ENCODE data around the gene SPATS2. TPM values are rescaled to one million over a fixed set of nuclear protein-coding genes. Genes with fewer than 3 reads are reported as not detected.

The SPATS2 gene
- total and polyA plus RNA-seq, 10 of the 15 experiments (the other 5 are each of a cell fraction or from before 2014, with no cell fraction given): 9.0 to 54.2 (median 27.5) TPM

DNA sequence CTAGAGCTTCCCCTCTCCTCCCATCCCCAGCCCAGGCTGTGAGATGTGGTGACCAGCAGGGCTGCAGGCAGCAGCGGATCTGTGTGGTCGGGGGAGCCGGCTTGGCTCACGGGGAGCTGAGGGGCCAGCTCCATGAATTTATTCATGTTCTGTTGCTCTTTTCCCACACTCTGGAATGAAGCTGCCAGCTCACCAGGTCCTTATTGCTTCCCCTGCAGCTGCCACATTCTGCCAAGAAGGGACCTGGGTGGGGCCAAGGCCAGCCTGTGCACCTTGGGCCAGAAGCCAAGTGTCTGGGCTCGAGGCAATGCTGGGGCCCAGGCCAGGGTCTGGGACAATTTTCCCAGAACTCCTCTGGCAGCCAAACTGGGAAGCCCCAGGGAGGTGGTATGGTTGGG, 27.8 kb upstream of the SPATS2 start (continued):
- TF ChIP-seq, protein P1, sequence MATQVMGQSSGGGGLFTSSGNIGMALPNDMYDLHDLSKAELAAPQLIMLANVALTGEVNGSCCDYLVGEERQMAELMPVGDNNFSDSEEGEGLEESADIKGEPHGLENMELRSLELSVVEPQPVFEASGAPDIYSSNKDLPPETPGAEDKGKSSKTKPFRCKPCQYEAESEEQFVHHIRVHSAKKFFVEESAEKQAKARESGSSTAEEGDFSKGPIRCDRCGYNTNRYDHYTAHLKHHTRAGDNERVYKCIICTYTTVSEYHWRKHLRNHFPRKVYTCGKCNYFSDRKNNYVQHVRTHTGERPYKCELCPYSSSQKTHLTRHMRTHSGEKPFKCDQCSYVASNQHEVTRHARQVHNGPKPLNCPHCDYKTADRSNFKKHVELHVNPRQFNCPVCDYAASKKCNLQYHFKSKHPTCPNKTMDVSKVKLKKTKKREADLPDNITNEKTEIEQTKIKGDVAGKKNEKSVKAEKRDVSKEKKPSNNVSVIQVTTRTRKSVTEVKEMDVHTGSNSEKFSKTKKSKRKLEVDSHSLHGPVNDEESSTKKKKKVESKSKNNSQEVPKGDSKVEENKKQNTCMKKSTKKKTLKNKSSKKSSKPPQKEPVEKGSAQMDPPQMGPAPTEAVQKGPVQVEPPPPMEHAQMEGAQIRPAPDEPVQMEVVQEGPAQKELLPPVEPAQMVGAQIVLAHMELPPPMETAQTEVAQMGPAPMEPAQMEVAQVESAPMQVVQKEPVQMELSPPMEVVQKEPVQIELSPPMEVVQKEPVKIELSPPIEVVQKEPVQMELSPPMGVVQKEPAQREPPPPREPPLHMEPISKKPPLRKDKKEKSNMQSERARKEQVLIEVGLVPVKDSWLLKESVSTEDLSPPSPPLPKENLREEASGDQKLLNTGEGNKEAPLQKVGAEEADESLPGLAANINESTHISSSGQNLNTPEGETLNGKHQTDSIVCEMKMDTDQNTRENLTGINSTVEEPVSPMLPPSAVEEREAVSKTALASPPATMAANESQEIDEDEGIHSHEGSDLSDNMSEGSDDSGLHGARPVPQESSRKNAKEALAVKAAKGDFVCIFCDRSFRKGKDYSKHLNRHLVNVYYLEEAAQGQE (IDR thresholded peaks at IDR 0.05; ENCODE audit: low read depth, low read length): no peak
- TF ChIP-seq PAX5 (IDR thresholded peaks at IDR 0.05; ENCODE audit: borderline replicate concordance, low read depth, low read length) (no peak), NFXL1 (IDR thresholded peaks at IDR 0.05; ENCODE audit: borderline replicate concordance) (no peak), MXI1 (IDR thresholded peaks at IDR 0.05; ENCODE audit: low read depth, low read length) (no peak), CREB1 (IDR thresholded peaks at IDR 0.05; ENCODE audit: low read depth) (no peak), E2F8 (IDR thresholded peaks at IDR 0.05; ENCODE audit: low read depth, partially characterized antibody) (no peak), NFYB (IDR thresholded peaks at IDR 0.05; ENCODE audit: insufficient read depth, low read depth, low read length) (no peak), MEF2B (IDR thresholded peaks at IDR 0.05; ENCODE audit: partially characterized antibody, poor library complexity, severe bottlenecking) (no peak), PAX8 (IDR thresholded peaks at IDR 0.05) (no peak), ZNF622 (IDR thresholded peaks at IDR 0.05) (no peak), MEF2A (IDR thresholded peaks at IDR 0.05; ENCODE audit: insufficient read depth, low read depth, low read length) (no peak)
